ENCODE data around the gene PRSS36.
"Not testable (repeated sequence)": the region's sequence is repeated elsewhere in the genome, so short reads cannot be mapped to it uniquely, and the experiment has no call there.

PRSS36 gene

DNA sequence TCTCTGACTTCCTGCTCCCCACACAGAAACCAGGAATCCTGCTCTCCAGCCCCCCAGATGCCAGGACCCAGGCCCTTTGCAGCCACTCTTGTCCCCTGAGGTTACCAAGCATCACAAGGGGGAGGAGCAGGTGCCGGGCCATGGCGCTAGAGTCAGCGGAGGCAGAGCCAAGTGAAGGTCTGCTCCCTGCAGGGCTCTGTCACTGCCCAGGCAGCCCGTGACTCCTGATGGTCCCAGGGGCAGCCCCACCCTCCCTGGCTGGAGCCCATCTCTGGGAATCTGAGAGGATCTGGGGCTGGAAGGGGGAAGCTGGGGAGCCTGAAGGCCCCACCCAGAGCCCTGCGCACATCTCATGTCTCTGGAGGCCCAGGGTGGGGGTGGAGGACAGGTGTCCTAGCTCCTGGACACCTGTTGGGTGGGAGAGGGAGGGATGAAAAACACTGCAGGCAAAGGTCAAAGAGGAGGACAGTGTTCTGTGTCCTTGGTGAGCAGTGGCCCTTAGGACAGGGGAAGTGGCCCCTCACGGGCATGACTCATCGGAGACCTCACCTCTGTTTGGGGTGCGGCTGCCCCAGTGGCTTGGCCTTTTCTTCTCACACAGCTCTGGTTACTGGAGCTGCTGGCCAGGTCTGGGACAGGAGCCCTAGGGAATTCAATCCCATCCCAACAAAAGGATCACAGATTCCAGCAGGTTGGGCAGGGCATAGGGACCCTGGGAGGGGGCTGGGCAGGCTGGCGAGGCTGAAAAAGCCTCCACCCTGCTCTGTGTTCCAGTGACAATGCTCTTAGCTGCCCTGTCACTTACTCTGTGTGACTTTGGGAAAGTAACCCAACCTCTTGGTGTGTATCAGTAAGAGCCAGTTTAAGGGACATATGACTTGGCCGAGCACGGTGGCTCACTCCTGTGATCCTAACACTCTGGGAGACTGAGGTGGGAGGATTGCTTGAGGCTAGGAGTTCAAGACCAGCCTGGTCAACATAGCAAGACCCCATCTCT is at the start of gene PRSS36:
PRSS36 (minus strand) TSS at position 173 of the 997 bp plus-strand sequence; CDS start at position 142, 31 bp downstream.
- no peak for DNase-seq (ENCODE audit: low read depth in 2 of 2)

DNA sequence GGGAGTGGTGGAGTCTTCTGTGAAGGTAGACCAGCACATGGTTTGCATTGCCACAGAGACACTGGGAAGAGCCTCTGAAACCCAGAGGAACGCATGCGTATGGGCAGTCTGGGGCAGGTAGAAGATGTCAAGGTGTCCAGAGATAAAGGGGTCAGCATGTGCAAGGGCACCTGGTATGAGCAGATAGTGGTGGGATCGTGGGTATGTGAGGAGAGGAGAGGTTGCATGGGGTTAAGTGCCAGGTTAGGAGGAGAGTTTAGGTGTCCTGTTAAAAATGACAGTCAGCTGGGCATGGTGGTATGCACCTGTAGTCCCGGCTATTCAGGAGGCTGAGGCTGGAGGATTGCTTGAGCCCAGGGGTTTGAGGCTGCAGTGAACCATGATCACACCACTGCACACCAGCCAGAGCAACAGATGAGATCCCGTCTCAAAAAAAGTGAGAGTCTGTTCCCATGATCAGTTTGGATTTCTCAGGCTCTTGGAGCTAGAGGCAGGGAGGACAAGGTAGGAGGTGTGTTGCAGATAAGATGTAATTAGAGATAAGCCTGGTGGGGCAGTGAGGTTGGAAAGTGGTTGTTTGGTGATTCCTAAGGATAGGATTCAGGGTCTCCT is 49.7 kb upstream of the PRSS36 start:
- DNase-seq (ENCODE audit: low read depth in 2 of 2) = no peak

DNA sequence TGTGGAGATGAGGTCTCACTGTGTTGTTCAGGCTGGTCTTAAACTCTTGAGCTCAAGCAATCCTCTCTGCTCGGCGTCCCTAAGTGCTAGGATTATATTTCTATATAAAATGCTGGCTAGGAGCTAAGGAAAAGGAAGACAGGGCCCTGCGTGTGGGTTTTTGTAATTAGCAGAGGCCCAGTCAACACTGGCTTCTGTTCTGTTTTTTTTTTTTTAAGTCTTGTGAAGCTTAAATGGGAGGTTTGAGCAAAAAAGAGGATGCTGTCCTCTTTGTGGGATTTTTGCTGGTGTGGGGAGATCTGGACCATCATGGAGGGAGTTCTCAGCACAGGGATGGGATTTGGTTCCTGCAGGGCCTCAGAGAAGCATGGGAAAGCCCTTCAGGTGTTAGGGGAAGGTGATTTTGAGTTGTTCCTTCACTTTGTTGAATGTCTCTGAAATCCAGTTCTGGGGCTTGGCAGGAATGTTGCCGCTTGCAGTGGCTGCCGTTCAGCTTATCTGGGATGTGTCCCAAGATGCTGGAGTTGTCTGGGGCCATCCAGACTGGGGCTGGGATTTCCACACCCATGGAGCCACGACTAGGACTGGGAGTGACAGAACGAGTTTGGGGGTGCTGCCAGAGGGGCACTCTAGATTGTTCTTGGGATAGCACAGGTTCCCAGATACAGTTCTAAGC is 48.5 kb upstream of the PRSS36 start:
- DNase-seq (ENCODE audit: low read depth in 2 of 2) = no peak

DNA sequence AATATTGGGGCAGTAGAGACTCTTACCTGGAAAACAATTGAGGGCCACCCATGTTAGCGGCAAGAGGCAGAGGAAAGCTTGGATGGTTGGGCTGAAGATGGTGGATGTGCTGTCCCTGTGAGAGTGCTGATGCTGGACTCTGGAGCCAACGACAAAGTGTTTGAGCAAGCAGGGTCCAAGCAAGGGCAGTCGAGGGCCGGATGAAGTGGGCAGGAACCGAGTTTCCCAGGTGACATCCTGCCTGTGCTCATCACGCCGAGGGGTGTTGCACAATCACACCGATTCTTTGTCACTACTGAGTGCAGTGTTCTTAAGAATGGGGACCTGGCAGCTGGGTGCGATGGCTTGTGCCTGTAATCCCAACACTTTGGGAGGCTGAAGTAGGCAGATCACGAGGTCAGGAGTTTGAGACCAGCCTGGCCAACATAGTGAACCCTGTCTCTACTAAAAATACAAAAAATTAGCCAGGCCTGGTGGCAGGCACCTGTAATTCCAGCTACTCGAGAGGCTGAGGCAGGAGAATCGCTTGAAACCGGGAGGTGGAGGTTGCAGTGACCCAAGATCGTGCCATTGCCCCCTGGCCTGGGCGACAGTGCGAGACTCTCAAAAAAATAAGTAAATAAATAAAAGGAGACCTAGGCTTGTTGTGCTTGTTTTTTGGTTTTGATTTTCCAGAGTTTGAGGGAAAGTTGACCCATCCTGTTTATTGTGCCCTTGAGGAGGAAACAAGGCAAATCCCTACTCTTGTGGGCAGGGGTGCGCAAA is 46.6 kb upstream of the PRSS36 start:
- DNase-seq (ENCODE audit: low read depth in 2 of 2) = no peak

DNA sequence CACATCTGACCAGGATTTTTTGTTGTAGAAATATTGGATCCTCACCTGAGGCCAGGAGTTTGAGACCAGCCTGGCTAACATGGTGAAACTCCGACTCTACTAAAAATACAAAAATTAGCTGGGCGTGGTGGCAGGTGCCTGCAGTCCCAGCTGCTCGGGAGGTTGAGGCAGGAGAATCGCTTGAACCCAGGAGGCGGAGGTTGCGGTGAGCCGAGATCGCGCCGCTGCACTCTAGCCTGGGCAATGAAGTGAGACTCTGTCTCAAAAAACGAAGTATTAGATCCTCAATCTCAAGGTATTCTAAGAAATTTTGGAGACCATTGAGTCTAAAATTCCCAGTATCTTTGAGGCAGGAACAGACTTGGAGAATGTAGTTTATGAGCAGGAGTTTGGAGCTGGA is 46.0 kb upstream of the PRSS36 start:
- DNase-seq (ENCODE audit: low read depth in 2 of 2) = not testable (repeated sequence)

DNA sequence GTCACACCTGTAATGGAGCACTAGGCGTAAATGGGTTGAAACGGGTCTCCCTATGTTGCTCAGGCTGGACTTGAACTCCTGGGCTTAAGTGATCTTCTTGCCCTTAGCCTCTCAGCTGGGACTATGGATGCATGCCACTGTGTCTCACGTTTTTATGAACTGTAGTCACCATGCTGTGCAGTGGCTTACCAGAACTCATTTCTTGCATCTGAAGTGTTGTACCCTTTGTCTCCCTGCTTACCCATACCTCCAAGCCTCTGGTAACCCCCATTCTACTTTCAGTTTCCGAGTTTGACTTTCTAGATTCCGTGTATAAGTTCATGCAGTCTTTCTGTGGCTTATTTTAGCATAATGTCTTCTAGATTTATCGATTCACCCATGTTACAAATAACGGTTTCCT is 45.0 kb upstream of the PRSS36 start:
- no peak for DNase-seq (ENCODE audit: low read depth in 2 of 2)

DNA sequence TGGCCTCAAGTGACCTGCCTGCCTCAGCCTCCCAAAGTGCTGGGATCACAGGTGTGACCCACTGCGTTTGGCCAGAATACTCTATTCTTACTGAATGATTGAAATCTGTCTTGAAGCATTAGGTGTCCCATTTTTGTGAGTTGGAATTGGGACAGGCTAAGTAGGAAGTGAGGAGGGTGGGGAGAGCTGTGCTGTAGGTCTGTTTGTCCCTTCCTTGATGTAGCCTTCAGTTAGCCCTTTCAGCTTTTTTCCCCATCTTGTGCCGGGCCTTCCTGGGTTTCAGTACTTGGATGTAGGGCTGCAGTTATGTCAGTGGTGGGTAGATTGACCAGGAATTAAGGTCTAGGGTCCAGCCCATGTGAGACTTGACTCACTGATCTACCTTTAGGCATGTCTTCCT is 44.0 kb upstream of the PRSS36 start:
- no peak for DNase-seq (ENCODE audit: low read depth in 2 of 2)

DNA sequence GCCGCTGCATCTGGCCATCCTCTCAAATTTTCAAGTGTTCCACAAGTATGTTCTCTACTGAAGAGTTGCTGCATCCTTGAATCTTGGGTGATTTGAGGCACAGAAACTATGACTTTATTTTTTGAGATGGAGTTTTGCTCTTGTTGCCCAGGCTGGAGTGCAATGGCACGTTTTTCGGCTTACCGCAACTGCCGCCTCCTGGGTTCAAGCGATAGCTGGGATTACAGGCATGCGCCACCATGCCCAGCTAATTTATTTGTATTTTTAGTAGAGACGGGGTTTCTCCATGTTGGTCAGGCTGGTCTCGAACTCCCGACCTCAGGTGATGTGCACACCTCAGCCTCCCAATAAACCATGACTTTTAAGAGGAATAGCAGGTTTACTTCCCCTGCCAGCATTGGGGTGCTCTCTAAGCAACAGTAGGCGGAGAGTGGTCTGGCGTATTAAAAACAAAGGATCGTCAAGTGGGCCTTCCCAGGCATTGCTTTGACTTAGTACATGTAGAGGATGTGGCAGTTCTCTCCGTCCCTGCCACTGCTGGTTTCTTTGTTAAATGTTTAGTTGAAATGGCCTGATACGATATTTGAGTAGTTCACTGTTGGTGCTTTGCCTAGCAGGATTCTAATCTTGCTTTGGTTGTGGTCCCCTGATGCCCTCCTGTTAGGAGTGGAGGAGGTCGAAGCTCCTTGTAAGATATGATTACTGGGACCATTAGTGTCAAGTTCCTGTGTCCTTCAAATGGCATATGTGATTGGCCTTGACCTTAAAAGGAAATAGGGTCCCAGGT is 43.2 kb upstream of the PRSS36 start:
- no peak for DNase-seq (ENCODE audit: low read depth in 2 of 2)

DNA sequence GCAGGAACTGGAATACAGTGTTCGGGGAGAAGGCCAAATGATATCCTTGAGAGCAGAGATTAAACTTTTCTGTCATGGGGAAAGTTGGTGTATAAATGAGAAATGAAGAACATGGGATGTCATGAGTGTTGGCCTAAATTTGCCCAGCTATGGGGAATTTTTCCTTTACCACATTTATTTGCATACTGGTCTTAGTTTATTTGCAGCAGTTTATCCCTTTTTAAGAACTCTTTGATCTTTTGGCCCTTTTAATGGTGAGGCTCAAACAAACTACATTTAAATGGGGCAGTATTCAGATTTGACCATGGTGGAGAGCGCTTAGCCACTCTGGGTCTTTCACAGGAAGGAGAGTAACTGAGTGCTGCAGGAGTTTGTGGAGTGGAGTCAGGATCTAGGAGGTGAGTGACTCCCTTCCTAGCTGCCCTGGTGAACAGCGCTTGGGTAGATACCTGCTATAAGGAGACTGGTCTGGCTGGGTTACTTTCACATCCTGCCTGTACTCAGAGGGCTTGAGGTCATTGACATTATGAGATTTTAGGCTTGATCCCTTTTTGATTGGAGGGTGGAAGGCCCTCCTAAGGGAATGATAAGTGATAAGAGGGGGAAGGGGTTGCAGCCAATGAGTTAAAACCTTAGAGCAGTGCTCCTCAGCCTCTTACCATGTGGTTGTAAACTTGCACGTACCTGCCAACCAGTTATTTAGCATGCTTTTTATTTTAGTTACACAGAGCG is 42.0 kb upstream of the PRSS36 start:
- DNase-seq (ENCODE audit: low read depth in 2 of 2) = no peak

DNA sequence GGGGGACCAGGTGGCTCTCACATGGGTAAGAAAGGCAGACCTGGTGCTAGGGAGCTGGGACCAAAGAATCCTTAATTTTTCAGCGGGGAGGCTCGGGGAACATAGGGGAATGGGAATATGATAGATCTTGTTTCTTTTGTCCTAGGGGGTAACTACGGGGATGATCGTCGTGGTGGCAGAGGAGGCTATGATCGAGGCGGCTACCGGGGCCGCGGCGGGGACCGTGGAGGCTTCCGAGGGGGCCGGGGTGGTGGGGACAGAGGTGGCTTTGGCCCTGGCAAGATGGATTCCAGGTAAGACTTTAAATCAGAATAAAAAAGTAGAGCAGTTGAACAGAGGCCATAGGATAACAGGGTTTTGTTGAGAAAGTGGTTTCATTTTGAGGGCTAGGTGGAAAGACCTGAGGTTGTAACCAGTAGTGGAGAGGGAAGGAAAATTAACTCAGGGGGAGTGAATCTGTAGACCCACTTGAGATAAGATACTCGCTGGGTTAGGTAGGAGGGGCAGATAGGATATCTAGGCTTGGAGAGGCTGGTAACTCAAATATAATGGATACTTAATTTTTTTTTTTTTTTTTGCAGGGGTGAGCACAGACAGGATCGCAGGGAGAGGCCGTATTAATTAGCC is 41.1 kb upstream of the PRSS36 start:
- no peak for DNase-seq (ENCODE audit: low read depth in 2 of 2)

DNA sequence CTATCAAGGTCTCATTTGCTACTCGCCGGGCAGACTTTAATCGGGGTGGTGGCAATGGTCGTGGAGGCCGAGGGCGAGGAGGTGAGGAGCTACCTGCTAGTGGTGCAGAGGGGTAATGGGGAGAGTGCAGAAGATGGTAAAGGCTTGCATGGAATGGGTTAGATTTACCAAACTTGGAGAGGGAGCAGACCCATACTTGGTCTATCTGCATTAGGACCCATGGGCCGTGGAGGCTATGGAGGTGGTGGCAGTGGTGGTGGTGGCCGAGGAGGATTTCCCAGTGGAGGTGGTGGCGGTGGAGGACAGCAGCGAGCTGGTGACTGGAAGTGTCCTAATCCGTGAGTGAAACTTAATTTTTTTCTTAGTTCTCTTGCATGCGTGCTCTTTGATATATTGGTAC is 40.2 kb upstream of the PRSS36 start:
- no peak for DNase-seq (ENCODE audit: low read depth in 2 of 2)

DNA sequence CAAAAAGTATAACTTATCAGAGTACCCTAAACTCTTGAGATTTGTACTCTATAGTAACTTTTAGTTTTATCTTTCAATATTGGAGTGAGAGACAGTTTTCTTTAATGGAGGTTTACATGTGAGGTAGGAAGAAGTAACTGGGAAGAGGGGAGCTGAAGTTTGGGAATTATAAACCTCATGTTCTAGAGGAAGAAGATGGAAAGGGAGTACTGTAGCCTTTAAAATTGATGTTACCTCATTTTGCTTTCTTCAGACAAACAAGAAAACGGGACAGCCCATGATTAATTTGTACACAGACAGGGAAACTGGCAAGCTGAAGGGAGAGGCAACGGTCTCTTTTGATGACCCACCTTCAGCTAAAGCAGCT is 39.5 kb upstream of the PRSS36 start:
- no peak for DNase-seq (ENCODE audit: low read depth in 2 of 2)

DNA sequence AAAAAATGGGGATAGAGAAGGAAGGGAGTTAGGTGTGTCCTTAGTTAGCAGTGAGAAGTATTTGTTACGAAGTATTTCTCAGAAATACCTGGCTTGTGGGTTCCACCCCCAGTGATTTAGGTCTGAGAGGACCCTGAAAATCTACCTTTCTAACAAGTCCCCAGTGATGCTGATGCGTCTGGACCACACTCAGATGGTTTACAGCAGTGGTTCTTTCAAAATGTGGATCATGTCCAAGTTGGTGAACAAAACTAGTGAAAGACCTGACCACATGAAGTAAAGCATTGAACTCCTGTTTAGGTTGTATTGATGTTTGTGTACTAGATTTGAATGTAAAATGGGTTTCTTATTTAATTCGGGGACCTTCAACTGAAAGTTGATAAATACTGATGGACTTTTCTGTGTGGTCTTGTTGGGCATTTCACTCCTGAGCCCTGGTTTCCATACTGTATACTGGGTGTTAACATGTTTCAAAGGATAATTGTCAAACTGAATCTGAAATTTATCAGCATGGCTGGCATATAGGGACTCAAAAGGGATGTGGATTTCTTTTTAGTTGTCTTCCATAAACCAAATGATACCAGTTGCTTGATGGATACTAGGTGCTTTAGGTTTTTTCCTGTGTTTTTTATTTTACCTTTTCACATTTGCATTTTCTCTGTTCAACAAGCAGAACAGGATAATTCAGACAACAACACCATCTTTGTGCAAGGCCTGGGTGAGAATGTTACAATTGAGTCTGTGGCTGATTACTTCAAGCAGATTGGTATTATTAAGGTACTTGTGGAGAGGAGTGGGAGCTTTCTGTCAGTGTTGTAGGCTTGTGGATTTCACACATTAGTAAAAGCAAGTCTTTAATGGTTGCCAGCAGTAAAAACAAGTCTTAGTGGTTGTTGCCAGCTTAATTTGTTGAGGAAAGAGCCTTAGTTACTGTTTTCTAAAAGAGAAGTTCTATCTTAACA is 38.9 kb upstream of the PRSS36 start:
- DNase-seq (ENCODE audit: low read depth in 2 of 2) = no peak

DNA sequence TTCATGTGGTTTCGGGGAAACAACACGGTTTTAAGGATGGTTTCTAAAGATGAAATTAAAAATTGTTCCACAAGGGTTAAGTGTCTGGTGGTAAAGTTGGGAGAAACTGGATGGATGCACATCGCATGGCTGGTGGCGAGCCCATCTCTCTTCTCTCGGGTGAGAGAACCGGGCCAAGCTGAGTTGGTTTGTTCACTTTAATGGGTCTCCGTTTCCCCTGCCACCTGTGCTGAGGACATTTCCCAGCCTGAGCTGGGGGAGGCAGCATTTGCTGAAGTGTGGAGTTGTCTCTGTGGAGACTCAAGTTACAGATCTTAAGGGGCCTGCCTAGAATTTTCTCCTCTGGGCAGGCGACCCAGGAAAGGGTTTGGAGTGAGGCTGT is 37.9 kb upstream of the PRSS36 start:
- no peak for DNase-seq (ENCODE audit: low read depth in 2 of 2)

DNA sequence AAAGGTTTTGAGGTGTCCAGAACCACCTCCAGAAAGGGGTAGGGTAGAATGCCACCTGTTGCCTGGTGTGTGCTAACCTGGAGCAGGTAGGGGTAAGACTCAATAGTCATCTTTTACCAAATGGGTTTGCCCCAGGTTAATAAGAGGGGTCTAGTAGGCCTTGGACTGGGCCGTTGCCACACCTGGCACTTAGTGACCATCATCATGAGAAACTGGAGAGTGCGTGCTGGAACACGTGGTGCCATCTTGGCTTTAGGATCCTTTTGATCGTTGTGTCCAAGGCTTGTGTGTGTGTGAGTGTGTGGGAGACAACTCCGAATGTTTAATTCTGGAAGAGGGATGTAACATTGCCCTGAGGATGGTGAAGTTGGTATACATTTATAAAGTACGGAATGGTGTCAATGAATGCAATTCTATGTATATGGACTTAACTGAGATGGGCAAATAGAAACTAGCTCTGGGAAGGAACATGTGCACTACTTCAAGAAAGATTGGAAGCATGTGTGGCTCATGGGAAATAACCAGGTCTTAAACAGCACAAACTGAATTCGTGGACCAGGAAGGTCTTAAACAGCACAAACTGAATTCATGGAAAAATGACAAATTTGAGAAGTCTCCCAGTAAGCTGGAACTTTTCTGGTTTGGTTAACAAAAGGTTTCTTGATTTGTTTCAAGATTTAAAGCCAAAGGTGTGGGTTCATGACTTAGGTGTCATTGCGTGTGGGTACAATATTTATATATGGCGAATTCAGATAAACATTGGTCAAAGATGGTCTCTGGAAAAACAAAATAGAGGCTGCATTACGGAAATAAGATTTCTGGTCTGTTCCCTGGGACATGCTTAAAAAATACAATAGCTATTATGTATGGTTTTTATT is 37.3 kb upstream of the PRSS36 start:
- DNase-seq (ENCODE audit: low read depth in 2 of 2) = no peak

DNA sequence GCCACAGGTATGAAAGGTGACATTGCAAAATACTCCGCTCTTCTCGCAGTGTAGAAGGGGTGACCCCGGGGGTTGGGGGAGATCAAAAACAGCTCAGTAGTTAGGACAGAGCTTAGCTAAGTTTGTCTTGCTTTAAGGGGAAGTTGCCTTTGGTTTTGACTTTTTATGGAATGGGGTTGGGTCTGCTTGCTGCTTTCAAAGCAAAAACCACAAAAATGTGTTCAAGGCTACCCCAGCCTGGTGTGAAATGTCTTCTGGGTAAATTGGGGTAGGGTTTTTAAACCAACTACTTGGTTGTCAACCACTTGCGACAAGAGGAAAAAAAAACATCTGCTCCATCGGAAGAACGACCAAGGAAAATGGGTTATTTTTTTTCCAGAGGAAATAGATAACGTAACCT is 36.3 kb upstream of the PRSS36 start:
- no peak for DNase-seq (ENCODE audit: low read depth in 2 of 2)

DNA sequence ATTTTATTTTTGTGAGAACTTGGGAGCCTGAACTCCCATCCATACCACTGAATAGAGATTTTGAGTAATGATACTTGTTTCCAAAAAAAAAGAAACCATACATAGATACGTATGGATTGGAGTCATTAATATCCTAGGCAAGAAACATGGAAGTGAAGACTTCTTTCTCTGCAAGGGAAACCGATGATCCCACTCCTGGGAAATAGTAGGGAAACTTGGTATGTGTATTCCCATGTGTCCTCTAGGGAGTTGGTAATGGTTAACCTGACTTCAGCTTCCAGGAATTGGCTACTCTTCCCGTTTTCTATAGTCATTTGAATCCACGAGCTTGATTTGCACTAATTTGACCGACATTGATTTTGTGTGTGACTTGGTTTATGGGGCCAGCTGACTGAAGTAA is 35.5 kb upstream of the PRSS36 start:
- DNase-seq (ENCODE audit: low read depth in 2 of 2) = no peak

DNA sequence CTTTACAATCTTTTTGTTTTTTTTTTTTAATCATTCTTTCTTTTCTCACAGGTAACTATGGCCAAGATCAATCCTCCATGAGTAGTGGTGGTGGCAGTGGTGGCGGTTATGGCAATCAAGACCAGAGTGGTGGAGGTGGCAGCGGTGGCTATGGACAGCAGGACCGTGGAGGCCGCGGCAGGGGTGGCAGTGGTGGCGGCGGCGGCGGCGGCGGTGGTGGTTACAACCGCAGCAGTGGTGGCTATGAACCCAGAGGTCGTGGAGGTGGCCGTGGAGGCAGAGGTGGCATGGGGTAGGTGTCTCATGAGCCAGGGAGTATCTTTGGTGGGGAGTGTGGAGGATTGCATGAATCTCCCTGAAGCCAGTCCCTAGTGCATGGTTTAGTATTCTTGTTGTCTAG is 35.0 kb upstream of the PRSS36 start:
- DNase-seq (ENCODE audit: low read depth in 2 of 2) = no peak
